HG03558 (cell line): ENCODE measurements around the gene FUNDC2.

Experiments
- ATAC-seq: cut with Tn5 transposase; IDR thresholded peaks from one replicate; pipeline ENCODE4 v1.9.1; 2021; ENCODE audit warnings: moderate number of reproducible peaks; ENCODE audit not compliant: unreplicated experiment; ENCODE audit errors: extremely low read depth

The FUNDC2 gene

DNA sequence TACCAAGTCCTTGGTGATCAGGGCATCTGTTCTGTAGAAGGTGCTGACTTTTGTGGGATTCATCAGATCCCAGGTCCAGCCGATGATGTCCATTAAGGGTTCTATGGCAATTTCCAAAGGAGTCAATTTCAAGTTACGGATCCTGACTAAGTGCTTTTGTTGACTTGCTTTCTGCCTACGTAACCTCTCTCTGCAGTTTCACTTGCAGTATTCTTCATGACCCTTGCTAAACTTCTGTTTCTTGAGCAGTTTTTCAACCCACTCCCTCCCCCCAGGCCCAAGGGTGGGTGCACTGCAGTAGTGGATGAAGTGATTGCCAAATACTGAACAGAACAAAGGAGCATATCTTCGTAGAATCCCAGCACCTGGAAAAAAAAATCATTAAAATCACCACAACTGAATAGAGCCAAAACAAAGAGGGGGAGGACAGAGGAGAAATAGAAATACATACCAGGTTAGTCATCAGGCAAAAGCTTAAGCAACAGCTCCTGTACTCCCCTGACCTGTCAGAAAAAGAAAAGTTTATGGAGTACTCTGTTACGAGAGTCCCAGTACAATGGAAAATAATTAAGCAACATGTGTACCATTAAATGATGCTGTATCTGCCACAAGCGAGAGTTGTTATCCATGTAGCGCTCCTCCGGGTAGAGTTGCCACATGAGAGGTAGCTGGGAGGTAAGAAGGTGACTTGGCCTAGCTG is 38.5 kb downstream of the FUNDC2 start:
- ATAC-seq: no peak

DNA sequence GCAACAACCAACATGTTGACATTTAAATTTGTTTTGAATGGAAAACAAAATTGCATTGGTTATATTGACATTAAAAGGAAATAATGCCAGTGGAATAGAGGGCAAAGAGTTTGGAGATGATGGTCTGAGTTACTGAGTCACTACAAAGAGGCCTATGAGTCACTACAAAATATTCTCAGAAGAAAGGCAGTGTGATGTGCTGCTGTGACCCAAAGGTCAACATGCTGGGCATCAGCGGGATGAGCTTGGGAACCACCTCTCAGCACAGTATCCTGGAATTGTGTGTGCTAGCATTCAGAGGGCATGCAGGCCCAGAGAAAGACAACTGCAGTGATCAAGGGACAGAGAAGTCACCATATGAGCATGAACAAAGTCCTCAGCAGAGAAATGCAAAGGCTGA is 41.5 kb downstream of the FUNDC2 start:
- ATAC-seq: no peak

DNA sequence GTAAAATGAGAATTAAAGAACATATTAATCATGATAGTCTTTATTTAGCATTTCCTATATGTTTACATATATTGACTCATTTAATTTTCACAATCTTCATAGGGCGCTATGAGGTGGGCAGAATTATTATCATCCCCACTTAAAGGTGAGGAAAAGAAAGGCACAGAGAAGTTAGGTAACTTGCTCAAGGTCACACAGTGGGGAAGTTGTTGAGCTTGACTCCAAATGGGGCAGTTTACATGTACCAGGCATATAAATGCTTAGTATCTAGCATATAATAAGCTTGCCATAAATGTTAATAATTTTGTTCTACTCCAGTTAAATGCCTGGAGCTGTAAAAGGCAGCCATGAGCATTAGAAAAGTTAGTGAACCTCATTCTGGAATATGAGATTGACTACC is 42.8 kb downstream of the FUNDC2 start:
- no peak for ATAC-seq

DNA sequence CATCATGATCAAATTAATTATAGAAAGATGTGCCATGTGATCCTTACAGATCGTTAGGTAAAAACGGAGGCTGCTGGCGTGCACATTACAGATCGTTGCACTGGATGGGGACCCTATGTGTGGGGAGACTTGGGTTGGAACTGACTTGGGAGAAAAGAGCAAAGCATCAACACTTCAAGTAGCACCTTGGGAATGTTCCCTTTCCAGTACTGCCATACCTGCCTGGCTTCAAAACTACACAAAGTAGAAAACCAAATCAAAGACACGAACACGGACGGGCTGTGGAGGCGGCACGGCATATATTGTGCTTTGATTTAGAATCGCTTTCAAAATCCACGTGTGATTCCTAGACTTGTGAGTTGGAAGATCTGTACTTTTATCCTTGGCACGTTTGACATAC is 43.4 kb downstream of the FUNDC2 start:
- ATAC-seq: no peak

DNA sequence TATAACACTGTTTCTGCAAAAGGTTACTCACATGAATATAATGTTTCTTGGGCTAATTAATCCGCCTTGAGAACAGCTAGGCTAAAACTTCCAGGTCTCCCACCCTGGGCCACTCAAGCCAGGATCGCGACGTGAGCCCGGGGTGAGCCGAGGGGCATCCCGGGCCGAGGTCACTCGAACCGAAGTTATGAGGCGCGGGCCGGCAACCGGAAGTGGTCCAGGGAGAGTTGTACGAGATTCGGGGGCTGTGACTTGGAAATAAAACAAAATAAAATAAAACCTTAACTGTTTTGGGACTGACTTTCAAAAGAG is 44.0 kb downstream of the FUNDC2 start:
- no peak for ATAC-seq

DNA sequence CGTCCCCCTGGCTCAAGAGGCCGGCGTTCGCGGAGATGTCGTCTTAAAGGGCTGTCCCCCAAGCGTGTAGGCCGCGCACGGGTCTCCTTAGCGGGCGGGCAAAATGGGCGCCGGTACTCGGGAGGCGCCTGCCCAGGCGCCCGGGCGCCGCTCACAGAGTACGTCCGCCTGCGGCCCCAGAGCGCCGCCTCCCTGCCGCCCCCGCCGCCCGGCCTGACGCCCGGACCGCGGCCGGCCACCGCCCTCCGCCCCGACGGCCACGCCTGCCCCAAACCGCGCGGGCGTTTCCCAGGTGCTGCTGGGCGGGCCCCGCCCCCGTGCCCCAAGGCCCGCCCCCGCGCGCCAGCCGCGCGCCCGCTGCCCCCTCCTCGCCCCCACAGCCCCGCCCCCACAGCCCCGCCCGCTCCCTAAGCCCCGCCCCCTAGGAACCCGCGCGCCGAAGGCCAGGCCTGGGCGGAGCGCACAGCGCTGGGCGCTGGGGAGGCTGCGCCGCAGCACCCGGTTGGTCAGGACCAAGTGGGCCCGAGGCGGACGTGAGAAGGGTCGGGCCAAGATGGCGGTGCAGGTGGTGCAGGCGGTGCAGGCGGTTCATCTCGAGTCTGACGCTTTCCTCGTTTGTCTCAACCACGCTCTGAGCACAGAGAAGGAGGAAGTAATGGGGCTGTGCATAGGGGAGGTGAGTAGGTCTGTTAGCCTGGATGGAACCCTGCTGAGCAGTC is 44.5 kb downstream of the FUNDC2 start, which contains the start of the genes BRCC3, CMC4 and MTCP1:
TSS of gene BRCC3 (plus strand) at position 534 of the 719 bp plus-strand sequence. CDS start at position 554, 20 bp downstream.
TSS of gene CMC4 (minus strand) at position 162 of the 719 bp plus-strand sequence. CDS start 7,113 bp downstream, outside the sequence.
TSS of gene MTCP1 (minus strand) at position 162 of the 719 bp plus-strand sequence. CDS start 5,126 bp downstream, outside the sequence.
- peak; percentile 88 for ATAC-seq

DNA sequence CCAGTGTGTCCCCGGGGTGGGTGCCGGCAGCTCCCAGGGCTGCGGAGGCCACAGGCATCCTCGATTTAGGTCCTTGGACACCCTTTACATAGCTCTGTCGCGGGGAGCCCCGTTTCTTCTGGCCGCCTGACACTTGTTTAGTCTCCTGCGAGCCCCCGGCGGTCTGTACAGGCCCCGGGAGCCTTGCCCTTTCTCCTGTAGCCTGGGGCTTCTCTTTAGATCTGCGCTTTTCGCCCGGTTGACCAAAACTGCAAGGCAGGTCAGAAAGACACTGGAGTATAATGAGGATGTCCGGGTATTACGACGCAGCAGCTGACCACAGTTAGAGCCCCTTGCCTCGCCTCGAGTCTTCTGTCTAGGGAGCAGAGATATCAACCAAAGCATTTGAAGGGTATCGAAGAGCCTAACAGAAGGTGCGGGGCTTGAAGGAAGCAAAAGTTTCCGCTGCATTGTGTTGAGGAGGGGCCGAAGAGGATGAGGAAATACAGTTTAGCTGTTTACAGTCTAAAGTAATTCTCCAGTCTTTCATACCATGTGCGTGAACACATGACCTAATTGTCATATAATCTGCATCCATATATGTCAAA is 45.1 kb downstream of the FUNDC2 start:
- ATAC-seq: no peak

DNA sequence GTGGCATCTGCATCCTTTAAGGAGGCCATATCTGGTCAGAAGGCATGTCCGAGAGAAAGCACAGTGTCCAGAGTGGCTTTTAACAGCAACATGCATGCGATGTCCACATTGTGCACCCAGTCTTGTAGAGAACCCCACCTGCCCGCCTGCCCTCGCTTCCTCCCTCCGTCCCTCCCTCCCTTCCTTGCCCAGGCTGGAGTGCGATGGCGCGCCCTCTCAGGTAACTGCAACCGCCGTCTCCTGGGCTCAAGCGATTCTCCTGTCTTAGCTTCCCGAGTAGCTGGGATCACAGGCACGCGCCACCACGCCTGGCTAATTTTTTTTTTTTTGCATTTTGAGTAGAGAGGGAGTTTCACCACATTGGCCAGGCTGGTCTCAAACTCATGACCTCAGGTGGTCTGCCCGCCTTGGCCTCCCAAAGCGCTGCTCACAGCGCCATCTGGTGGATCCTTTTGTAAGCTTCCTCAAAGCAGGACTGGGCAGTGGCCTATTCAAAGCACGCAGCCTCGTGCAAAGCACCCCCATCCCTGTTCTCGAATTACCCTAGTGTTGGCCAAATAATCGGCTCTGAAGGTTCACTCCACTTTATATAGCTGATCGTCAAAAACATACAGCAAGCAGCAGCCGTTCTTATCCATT is 59.7 kb downstream of the FUNDC2 start:
- ATAC-seq: no peak

DNA sequence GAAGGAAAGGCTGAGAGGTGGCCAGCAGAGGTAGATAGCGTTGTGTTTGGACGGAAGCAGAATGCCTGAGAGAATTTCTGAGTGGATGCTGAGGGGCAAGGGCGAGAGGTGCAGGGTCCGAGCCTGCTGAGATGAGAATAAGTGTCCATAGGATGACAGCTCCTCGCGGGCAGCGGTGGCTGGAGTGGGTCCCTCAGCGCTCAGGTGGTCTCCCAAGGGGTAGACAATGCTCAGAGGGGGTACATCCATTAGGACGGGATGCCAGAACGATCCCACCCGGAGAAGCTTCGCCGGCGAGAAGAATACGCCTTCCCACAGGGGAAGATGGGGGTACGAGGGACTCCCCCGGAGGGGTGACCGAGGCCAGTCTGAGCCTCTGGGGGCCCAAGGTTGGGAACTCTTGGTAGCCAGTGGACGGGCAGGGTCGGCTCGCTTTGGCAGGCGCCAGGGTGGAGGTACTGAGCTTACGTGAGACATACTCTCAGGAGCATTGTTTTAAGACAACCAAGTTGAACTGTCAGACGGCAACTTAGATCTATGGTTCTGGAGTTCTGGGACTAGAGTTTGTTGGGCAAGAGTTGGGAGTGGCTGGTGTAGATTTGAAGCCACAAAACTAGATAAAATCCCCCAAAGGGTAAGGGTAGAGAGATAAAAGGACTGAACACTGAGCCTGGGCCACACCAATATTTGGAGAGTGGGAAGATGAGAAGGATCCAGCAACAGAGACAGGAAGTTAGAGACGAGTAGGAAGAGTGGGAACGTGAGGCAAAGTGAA is 60.5 kb downstream of the FUNDC2 start:
- ATAC-seq: no peak

DNA sequence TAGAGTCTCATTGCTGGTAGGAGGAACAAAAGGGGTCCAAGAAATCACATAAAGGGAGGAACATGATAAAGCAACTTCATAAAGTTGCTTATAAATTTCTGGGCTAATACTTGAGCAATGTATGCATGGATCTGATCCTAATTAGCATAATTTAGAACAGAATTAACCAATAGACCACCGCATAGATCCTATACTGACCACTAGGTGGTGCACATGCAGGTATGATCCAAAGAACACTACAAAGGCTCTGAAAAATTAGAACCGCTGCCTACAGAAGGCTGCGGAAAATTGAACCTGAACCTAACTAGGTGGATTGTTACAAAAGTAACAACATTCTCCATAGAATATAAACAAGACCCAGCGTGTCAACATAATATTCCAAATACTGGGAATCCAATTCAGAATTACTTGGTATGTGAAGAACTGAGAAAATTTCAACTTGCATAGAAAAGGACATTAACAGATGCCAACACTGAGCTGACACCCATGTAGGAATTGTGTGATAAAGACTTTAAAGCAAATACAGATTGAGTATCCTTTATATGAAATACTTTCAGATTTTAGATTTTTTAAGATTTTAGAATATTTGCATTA is 67.9 kb downstream of the FUNDC2 start:
- no peak for ATAC-seq

DNA sequence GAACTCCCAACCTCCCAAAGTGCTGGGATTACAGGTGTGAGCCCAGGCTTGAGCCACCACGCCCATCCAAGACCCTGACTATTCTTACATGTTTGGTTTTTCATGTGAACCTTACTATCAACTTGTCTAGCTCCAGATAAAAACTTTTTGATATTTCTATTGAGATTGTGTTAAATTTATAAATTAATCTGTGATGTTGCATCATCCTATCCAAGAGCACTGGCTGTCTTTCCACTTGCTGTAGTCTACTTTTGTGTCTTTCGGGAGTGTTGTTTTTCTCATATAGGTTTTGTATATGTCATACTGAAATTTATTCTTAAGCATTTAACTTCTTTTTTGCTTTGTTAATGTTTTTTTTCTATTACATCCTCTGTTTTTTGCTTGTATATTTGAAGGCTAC is 79.3 kb downstream of the FUNDC2 start:
- ATAC-seq: no peak

DNA sequence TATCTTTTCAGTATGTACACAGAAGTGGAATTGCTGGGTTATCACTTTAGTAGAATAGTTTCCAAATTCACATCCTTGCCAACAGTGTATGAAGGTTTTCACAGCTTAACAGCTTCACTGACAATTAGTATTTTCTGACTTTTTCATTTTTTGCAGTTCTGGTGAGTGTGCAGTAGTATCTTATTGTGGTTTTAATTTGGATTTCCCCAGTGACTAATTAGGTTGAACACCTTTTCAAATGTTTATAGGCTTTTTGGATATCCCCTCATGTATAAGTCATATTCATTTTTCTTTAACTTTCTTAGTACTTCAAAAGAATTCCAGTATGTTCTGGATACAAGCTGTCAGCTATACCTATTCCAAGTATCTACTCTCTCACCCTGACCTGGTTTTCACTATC is 81.8 kb downstream of the FUNDC2 start:
- ATAC-seq: no peak
